GM18502 (cell line): ENCODE data around the gene SLC11A2.
"Not testable (repeated sequence)": the region's sequence is repeated elsewhere in the genome, so short reads cannot be mapped to it uniquely, and the experiment has no call there.

Experiments
- ATAC-seq: cut with Tn5 transposase; IDR thresholded peaks from one replicate; pipeline ENCODE4 v1.9.1; 2021; ENCODE audit warnings: mild to moderate bottlenecking; ENCODE audit not compliant: unreplicated experiment, poor library complexity

SLC11A2 gene

DNA sequence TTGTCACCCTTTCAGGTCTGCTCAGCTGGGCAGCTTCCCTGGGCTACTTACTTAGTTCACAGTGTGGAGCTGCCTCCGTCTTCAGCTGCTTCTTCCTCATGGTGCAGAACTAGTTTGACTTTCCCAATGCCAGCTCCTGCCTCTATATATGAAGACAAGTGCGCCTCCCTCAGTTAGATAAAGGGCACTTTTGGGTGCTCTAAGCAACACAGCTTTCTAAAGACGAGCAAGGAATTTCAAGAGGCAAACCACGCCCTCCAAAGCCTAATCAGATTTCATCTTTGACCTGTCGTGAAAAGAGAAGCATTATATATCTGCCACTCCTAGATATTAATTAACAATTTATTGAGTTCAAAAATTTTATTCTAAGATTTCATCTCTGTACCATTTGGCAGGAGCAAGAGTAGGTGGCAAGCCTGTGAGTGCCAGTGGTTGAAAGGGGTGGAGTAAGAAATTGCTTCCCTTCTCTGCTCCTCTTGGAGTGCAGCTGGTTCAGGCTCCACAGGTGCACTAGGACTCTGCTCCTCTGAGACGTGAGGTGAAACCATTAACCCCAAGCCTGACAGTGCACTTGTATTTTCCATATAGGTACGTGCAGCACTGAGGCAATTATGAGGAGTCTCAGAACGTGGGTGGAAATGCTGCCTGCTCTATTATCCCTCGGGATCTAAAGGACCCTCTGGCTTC lies 2.1 kb upstream of the SLC11A2 start:
- no peak for ATAC-seq

GRCh38 chr12:51027342-51027835 lies 1.2 kb upstream of the SLC11A2 start:
- ATAC-seq = no peak

DNA sequence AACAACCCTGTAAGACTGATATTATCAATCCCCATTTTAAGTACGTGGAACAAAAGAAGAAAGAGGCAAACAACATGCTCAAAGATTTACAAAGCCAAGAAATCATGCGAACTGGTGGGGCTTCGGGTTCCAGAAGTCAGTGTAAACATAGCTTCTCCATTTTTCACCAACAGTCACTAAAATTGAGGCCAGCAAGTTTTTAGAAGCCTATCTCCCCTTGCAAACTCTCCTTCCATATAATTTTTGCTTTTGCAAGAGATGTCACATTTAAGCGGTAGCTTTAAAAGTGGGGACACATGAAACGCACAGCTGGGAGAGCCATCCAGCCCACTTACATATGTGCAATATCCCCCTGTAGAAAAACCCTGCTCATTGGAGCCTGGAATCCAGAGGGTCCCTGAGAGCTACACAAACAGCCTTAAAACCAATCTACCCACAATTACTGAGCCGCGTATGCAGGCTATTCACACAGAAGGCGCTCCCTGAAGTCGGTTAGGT lies 797 bp downstream of the SLC11A2 start:
- no peak for ATAC-seq

DNA sequence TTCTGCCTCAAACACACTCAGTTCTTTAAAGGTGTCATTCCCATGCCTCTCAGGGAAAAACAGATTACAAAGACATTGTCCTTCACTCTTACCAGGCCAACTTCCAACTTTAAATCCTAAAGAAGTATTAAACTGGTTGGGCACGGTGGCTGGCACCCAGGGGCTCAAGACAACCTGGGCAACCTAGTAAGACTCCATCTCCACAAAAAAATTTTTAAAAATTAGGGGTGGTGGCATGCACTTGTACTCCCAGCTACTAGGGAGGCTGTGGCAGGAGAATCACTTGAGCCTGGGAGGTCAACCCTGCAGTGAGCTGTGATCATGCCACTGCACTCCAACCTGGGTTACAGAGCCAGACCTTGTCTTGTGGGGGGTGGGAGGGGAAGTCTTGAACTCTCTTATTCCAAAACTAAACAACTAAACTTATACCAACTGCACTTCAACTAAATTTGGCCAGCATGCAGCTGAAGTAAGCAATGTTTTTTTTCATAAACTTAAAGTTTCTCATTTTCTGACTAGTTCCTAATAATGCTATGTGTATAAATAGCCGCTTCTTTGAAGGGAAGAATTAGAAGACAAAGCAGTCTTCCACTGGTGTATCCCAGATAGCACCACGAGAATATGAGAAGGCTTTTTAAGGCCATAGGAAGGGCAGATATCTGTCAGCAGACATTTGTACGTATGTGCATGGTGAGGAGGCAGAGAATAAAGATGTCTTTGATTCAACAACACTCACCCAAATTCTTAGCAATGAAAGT lies 2.4 kb downstream of the SLC11A2 start:
- no peak for ATAC-seq

GRCh38 chr12:51021694-51022093 lies 4.5 kb downstream of the SLC11A2 start:
- no peak for ATAC-seq

DNA sequence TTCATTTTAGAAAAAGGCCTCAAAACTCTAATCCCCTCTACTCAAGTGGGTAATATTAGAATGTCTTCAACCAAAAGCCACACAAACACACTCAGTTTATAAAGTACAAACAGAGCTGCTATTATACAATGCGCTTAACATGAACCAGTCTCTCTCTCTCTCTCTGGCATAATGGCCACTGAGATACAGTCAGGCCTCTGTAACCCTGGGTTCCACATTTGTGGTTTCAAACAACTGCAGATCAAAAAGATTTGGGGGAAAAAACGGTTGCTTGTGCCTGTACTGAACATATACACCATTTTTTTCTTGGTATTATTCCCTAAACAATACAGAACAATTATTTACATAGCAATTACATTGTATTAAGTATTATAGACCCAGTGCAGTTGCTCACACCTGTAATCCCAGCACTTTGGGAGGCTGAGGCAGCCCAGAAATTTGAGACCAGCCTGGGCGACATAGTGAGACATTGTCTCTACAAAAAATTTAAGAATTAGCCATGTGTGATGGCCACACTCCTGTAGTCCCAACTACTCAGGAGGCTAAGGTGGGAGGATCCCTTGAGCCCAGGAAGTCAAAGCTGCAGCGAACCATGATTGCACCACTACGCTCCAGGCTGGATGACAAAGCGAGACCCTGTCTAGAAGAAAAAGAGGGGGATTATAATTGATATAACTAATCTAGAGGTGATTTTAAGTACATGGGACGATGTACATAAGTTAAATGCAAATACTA lies 5.6 kb downstream of the SLC11A2 start:
- no peak for ATAC-seq

DNA sequence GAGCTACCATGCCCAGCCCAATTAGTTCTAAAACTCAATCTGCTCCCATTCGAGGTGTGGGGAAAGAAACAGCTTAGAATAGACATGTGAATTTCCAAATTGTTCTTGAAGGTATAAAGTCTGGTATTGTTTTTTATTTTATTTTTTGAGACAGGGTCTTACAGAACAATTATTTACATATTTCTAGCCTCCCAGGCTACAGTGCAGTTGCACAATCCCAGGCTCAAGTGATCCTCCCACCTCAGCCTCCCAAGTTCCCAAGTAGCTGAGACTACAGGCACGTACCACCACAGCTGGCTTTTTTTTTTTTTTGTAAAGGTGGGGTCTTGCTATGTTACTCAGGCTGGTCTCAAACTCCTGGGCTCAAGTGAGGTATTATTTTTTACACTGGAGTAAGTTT lies 6.3 kb downstream of the SLC11A2 start:
- ATAC-seq = no peak

GRCh38 chr12:51018956-51019355 lies 7.2 kb downstream of the SLC11A2 start:
- no peak for ATAC-seq

- no peak for ATAC-seq
Observed at GRCh38 chr12:51017452-51017851, 8.7 kb downstream of the SLC11A2 start.

GRCh38 chr12:51014467-51014866 lies 11.7 kb downstream of the SLC11A2 start:
- not testable (repeated sequence) for ATAC-seq

GRCh38 chr12:51013441-51013840 lies 12.7 kb downstream of the SLC11A2 start:
- ATAC-seq = no peak

DNA sequence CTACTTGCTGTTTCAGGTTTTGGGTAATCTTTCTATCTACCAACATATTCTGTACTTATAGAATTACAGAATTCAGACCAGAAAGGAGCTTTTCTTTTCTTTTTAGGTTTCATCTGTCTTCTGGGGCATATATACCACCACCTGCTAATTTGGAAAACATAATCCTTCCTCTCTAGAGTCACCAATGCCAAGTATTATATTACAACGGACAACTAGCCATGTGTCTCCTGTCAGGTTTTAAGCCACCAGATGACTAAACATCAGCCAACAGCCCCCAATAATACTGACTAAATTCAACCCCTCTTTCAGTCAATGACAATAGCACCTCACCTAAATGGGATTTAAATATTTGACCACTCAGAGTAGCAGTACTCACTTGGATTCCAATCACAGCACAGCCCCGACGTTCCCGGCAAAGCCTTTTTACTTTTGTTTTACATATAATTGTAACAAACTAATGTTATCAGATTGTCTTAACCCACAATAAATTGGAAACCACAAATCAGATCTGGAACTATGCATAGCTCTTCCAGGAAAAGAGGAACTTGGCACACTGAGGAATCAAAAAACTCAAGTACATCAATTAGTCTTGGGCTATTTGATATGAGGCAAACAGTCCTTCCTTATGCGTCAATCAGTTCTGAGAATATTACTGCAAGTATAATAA lies 13.5 kb downstream of the SLC11A2 start:
- ATAC-seq = no peak

DNA sequence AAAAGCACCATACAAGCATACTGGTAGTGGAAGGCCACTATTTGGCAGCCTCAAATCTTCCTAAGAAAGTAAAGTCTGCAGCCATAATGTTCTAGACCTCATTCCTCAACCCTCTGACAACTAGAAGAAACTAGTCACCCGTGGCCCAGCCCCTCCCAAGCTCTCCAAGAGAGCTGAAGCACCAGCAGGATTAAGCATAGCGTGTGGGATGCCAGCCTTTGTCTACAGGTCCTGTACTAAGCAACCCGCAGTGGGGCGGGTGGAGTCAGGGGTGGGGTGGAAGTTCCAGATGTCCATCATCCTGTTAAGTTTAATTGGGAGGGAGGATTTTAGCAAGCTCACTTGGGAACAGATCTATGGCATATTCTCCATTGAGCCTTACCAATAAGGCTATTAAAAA lies 14.2 kb downstream of the SLC11A2 start:
- no peak for ATAC-seq

GRCh38 chr12:51009056-51009440 lies 17.1 kb downstream of the SLC11A2 start:
- ATAC-seq = no peak

DNA sequence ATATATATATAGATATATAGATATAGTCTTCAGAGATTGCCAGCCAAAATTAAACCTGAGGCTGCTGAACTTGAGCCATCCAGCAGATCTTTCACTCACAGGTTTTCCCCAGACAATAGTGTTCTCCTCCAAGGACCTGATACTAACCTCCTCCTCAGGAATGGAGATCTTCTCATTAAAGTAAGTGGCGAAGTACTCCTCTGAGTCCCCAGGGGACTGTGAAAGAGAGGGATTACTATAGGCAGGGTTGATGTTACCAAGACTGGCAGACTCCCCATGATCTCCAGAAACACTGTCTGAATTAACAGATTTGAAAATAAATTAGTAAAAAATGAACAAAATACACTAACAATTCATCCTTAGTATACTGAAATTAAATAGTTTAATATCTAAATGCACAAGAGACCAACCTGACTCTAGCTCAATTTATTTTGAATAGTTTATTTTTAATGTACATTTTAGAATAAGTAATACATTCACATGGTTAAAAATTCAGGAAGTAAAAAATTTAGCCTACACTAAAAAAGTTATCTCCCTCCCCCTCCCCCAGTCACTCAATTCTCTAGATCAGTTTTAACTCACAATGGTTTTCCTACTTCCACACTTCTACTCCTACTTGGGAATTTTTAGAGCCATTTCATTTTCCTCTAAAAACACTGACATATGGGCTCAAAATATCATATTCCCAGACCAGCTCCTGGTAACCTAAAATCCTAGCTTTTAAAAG lies 17.7 kb downstream of the SLC11A2 start:
- no peak for ATAC-seq

DNA sequence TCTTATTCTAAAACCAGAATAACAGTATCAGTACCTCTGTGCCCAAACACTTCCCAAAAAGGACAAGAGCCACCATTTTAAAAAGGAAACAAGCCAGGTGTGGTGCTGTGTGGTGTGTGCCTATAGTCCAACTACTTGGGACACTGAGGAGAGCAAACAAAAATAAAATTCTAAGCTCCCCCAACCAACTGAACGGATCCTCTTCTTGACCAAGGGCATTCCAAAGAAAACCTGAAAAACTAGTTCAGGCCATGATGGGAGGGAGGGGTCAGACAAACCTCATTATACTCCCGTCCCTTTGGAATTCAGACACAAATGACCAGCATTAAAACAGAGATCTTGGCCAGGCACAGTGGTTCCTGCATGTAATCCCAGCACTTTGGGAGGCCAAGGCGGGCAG lies 20.5 kb downstream of the SLC11A2 start:
- ATAC-seq = no peak

GRCh38 chr12:51005030-51005429 lies 21.2 kb downstream of the SLC11A2 start:
- ATAC-seq = no peak

DNA sequence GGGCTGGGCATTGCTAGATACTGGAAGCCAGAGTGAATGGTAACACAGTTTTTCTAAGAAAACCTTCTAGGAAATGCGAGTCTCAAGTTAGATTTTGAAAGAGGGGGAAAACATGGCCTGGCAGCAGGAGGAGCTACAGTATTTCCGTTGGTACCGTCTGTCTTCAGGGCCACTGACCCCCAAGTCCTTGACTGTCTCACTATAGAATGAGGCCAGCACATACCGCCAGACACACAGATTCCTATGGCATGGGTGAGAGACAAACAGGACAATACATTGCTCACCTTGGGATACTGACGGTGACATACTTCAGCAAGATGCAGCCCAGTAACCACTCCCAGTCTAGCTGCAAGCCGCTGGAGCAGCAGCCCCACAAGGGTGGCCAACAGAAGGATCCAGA lies 21.7 kb downstream of the SLC11A2 start:
- ATAC-seq = no peak

DNA sequence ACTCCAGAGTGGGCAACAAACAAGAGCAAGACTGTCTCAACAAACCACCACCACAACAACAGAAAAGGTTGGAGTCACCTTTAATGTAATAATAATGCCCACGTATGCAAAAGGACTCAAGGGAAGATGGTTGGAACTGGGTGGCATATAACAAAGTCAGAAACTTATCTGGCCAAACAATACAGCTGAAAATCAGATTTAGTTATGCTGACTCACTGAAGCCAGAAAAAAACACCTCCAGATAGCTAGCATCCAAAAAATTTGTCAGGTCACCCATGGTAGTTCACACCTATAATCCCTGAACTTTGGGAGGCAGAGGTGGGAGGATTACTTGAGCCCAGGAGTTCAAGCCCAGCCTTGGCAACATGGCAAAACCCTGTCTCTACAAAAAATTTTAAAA lies 24.4 kb downstream of the SLC11A2 start:
- ATAC-seq = no peak

- ATAC-seq = no peak
Observed at GRCh38 chr12:51000245-51000644, 25.9 kb downstream of the SLC11A2 start.
